Measurements from ENCODE around the gene MAP2K1.
"Not testable (repeated sequence)": the region's sequence is repeated elsewhere in the genome, so short reads cannot be mapped to it uniquely, and the experiment has no call there.

The MAP2K1 gene

GRCh38 chr15:66481107-66481856 lies 94.6 kb downstream of the MAP2K1 start:
- no peak for DNase-seq

GRCh38 chr15:66482539-66482938 lies 95.8 kb downstream of the MAP2K1 start:
- no peak for DNase-seq

DNA sequence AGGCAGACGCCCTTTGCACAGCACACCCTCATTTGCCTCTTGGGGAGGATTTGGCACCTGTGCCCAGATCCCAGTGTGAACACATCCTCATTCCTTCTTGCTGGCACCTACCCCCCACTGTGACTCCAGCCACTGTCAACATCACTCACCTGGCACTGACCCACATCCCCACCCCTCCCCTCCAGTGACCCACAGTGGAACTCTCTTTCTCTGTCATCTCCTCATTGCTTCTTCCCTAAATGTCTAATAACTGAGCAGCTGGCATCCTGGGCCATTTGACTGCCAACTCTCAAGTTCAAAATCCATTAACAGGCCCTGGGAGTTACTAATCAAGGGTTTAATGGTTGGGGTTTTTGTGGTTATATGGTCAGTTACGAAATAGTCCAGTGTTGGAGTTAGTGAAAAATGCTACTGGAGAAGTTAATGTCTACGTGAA lies 96.4 kb downstream of the MAP2K1 start:
- no peak for DNase-seq

DNA sequence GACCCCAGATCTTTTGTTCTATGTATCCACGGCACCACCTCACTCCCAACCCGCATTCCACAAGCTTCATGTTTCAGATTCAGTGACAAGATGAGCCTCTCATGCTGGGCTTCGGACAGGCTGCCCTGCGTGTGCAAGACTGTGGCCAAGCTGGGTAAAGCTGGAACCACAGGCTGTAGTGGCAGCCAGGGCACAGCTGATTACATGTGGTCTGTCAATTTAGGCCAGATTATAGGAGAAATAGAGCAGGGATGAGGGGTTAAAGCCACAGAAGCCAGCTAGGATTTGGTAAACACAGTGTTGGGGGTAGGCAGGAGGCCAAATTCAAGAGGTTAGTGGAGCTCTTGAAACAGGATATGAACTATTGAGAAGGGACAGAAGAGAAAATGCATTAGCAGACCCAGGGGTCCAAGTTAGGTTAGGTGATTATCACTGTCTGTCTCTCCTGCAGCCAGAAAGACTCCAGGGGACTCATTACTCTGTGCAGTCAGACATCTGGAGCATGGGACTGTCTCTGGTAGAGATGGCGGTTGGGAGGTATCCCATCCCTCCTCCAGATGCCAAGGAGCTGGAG lies 97.9 kb downstream of the MAP2K1 start:
- DNase-seq = no peak

- no peak for DNase-seq
Observed at GRCh38 chr15:66486887-66487286, 100.2 kb downstream of the MAP2K1 start.

- no peak for DNase-seq
Observed at GRCh38 chr15:66488525-66488924, 101.8 kb downstream of the MAP2K1 start.

DNA sequence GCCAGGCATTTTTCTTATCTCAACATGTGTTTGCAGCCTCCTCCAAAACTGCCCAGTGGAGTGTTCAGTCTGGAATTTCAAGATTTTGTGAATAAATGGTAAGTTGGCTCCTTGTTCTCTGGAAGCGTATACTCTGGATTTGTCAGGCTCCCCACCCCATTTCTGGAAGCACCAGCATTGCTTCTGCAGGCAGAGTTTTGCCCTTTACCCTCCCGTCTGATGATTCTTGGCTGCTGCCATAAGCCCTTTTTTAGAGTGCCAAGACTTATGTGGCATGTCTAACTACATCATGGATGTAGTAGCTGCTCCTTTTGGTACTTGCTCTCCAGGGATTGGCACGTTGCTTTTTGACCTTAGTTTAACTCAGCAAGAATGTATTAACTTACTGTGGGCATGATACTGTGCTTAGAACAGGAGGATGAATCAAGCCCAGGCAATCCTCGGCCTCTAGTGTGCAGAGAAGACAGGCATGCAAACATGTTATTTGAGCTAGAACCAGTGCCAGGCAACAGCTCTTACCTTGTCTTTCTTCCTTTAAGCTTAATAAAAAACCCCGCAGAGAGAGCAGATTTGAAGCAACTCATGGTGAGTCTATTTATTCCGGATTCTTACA lies 102.6 kb downstream of the MAP2K1 start:
- DNase-seq = no peak

GRCh38 chr15:66491846-66492245 lies 105.1 kb downstream of the MAP2K1 start:
- no peak for DNase-seq

DNA sequence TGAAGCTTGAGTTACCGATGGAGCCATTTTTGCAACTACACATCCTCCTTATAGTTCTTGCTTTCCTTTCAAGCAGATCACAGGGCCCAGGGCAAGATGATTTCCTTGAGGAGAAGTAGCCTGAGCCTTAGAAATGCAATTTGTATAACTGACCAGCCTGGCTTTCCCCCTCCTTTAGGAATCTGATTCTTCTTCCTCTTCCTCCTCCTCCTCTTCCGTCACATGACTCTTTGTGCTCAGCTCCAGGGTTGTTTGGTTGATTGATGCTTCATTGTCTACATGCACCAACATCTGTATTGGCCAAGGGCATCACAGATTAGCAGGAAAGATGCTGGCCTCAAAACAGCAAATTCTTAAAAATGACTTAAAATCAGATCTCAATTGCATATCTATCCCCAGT lies 107.5 kb downstream of the MAP2K1 start:
- DNase-seq = no peak

- DNase-seq = no peak
Observed at GRCh38 chr15:66496951-66497501, 110.3 kb downstream of the MAP2K1 start.

- DNase-seq = peak; percentile 88
Observed at GRCh38 chr15:66497502-66498455, 111.1 kb downstream of the MAP2K1 start, which contains the start of gene SNAPC5. Gene SNAPC5, minus strand, starts transcription at chr15:66497762. Its CDS starts 31 bp downstream, at chr15:66497731.

- DNase-seq = no peak
Observed at GRCh38 chr15:66498501-66499386, 112.0 kb downstream of the MAP2K1 start.

- not testable (repeated sequence) for DNase-seq
Observed at GRCh38 chr15:66500346-66500745, 113.6 kb downstream of the MAP2K1 start.

DNA sequence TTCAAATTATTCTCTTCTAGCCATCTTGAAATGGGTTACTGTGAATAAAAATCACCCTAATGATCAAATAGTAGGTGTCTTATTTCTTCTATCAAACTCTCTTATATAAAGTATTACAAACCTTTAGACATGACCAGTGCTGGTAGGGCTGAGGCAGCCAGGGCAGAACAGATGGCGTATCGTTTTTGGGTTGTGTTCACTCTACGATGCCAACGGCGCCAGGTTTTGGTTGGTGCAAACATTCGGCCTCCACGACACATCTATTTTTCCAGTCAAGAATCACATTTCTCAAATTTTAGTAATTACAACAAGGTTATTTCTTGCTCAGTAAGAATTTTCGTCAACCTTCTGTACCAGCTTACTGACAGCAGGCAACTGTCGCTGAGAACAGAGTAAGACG lies 115.8 kb downstream of the MAP2K1 start:
- no peak for DNase-seq

- not testable (repeated sequence) for DNase-seq
Observed at GRCh38 chr15:66503041-66503648, 116.4 kb downstream of the MAP2K1 start.

GRCh38 chr15:66503780-66504562 lies 117.3 kb downstream of the MAP2K1 start:
- DNase-seq = no peak

GRCh38 chr15:66504563-66505429 lies 118.1 kb downstream of the MAP2K1 start, which contains the start of the genes RPL4 and ZWILCH:
Gene RPL4, minus strand, starts transcription at chr15:66504855. Its CDS starts 65 bp downstream, at chr15:66504790.
Gene ZWILCH, plus strand, starts transcription at chr15:66505326. Its CDS starts 13 bp downstream, at chr15:66505339.
- peak; percentile 35 for DNase-seq

- DNase-seq = no peak
Observed at GRCh38 chr15:66505430-66505811, 118.7 kb downstream of the MAP2K1 start.

DNA sequence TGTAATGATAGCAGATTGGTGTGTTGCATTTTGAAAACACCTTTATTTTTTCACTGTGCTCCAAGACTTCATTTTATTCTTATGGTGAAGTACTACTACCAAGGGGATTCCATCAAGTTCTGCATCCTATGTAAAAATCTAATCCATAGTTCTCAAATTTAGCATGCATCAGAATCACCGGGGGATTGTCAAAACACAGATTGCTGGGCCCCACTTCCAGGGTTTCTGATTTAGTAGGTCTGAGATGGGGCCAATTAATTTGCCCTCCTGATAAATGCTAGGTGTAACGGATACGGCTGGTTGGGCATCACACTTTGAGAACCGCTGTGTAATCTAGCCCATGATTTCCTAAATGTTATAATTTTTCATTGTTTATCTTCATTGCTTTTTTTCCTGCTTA lies 119.1 kb downstream of the MAP2K1 start:
- DNase-seq = no peak

Data from NCI-H510A (cell line).